ENCODE data around the gene SHBG. TPM values are rescaled to one million over a fixed set of nuclear protein-coding genes. Genes with fewer than 3 reads are reported as not detected.

Gene SHBG
- total RNA-seq, 4 donors from 2014 or later: 0.32 to 0.41 TPM; not detected in 2

DNA sequence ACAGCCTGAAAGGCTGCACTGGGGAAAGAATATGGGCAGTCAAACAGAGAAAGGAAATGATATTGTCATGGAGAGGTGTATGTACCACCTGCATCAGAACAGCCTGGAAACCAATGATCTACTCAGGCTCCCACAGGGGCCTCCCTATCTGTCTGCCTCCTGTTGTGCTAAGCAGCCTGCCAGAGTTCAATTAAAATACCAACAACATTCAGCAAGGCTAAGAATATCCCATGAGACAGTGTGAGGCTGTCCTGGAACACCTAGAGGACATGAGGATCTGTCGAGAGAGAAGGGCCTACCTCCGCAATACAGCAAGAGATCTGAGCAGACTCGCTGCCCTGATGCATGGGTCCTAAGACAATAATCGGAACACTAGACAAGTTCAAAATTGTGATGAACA lies 23.7 kb upstream of the SHBG start:
- H3K36me3 ChIP-seq: peaks cover 0 to 40% (median 16%) of the 10 kb centered on the region in 4 donors
- no peaks in the 10 kb centered on the region for H3K9me3 ChIP-seq
- 93% methylated on average over 4 of the region's 4 CpGs; no CpG with 5 or more reads in 1 of the 2 donors for WGBS, 2 donors (ENCODE audit: low coverage in 1 of 2)
- in situ Hi-C loops (cut with MboI; ENCODE audit: low pct_ligation_motif_present in 1 of 4, low pct_unique_long_range_greater_than_20kb in 1 of 4, low sequenced_read_pairs in 3 of 4) (no loop called here), intact Hi-C loops (cut with DNase I; ENCODE audit: low total_unique reads) (no loop called here)
- no peak overlapping the region for H3K27ac ChIP-seq
- no peak overlapping the region for H3K4me3 ChIP-seq
- H3K4me1 ChIP-seq: peaks cover 0 to 6% (median 0%) of the 10 kb centered on the region in 4 donors
- no peak for DNase-seq
- H3K27me3 ChIP-seq: no peaks in the 10 kb centered on the region
- TF ChIP-seq, protein P1, sequence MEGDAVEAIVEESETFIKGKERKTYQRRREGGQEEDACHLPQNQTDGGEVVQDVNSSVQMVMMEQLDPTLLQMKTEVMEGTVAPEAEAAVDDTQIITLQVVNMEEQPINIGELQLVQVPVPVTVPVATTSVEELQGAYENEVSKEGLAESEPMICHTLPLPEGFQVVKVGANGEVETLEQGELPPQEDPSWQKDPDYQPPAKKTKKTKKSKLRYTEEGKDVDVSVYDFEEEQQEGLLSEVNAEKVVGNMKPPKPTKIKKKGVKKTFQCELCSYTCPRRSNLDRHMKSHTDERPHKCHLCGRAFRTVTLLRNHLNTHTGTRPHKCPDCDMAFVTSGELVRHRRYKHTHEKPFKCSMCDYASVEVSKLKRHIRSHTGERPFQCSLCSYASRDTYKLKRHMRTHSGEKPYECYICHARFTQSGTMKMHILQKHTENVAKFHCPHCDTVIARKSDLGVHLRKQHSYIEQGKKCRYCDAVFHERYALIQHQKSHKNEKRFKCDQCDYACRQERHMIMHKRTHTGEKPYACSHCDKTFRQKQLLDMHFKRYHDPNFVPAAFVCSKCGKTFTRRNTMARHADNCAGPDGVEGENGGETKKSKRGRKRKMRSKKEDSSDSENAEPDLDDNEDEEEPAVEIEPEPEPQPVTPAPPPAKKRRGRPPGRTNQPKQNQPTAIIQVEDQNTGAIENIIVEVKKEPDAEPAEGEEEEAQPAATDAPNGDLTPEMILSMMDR (IDR thresholded peaks at IDR 0.05): no peak
- no peak for TF ChIP-seq POLR2A (IDR thresholded peaks at IDR 0.05)
- TF ChIP-seq EP300 (IDR thresholded peaks at IDR 0.05; ENCODE audit: low read depth): no peak
- no peak for TF ChIP-seq POLR2AphosphoS5 (IDR thresholded peaks at IDR 0.05)

DNA sequence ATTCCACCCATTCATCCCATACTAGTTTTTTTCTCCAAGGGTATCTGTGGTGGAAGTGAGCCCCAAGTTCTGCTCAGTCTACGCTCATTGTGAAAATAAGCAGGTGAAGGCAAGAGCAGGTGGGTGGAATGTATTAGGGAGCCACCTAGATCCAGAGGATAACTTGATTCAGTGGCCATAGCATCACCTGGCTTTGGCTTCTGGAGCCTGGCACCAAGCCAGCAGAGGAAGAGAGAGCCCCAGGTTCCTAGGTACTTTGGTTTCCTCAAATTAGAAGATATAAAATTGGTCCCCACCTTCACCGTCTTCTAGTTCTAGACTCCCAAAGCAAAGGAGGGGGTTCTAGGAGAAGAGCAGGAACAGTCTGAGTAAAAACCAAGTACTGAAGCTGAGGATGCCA lies 19.3 kb upstream of the SHBG start:
- no peak overlapping the region for H3K4me3 ChIP-seq
- in situ Hi-C loops (cut with MboI; ENCODE audit: low pct_ligation_motif_present in 1 of 4, low pct_unique_long_range_greater_than_20kb in 1 of 4, low sequenced_read_pairs in 3 of 4) (no loop called here), intact Hi-C loops (cut with DNase I; ENCODE audit: low total_unique reads) (no loop called here)
- TF ChIP-seq POLR2A (IDR thresholded peaks at IDR 0.05): no peak
- TF ChIP-seq, protein P1 (IDR thresholded peaks at IDR 0.05): no peak
- TF ChIP-seq EP300 (IDR thresholded peaks at IDR 0.05; ENCODE audit: low read depth): no peak
- TF ChIP-seq POLR2AphosphoS5 (IDR thresholded peaks at IDR 0.05): no peak
- 98 to 100% methylated on average over 1 to 2 of the region's 2 CpGs for WGBS, 2 donors (ENCODE audit: low coverage in 1 of 2)
- no peaks in the 10 kb centered on the region for H3K27me3 ChIP-seq
- peaks cover 16 to 32% (median 27%) of the 10 kb centered on the region in 4 donors for H3K4me1 ChIP-seq
- no peaks in the 10 kb centered on the region for H3K9me3 ChIP-seq
- DNase-seq: no peak
- H3K36me3 ChIP-seq: peaks cover 0 to 1% (median 0%) of the 10 kb centered on the region in 4 donors
- no peak overlapping the region for H3K27ac ChIP-seq

DNA sequence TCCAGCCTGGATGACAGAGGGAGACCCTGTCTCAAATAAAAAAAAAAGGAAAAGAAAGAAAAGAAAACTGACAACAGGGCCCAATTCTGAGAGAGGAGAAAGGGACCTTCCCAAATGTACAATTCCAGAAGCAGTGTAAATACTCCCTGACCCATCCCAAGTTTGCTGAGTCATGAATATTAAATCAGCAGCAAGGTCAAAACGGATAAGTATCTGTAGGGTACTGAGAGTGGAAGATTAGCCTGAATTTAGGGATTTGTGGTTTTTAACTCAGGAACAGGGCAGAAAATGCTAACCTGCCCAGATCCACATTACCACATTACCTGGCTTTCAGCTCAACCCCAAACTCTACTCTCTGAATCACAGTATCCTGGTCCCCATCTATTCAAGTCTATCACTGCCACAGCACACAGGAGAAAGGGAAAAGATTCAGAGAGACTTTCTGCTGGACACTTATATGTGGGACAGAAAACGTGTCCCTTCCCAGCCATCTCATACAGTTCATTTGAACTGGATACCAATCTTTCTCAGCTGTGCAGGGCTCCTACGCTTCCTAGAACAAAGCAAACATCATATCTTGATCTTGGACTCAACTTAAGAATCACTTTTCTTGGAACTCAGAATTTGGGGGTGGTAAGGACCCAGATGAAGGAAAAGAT lies 18.2 kb upstream of the SHBG start:
- no peaks in the 10 kb centered on the region for H3K9me3 ChIP-seq
- H3K36me3 ChIP-seq: no peaks in the 10 kb centered on the region
- no peak for DNase-seq
- no peak for TF ChIP-seq POLR2A (IDR thresholded peaks at IDR 0.05)
- TF ChIP-seq, protein P1 (IDR thresholded peaks at IDR 0.05): no peak
- no peak for TF ChIP-seq POLR2AphosphoS5 (IDR thresholded peaks at IDR 0.05)
- no peak for TF ChIP-seq EP300 (IDR thresholded peaks at IDR 0.05; ENCODE audit: low read depth)
- H3K27ac ChIP-seq: no peak overlapping the region
- H3K4me3 ChIP-seq: no peak overlapping the region
- intact Hi-C loops (cut with DNase I; ENCODE audit: low total_unique reads) (no loop called here), in situ Hi-C loops (cut with MboI; ENCODE audit: low pct_ligation_motif_present in 1 of 4, low pct_unique_long_range_greater_than_20kb in 1 of 4, low sequenced_read_pairs in 3 of 4) (no loop called here)
- peaks cover 16 to 34% (median 27%) of the 10 kb centered on the region in 4 donors for H3K4me1 ChIP-seq
- WGBS, 2 donors (ENCODE audit: low coverage in 1 of 2): 75 to 100% methylated on average over 1 to 3 of the region's 3 CpGs
- H3K27me3 ChIP-seq: no peaks in the 10 kb centered on the region

DNA sequence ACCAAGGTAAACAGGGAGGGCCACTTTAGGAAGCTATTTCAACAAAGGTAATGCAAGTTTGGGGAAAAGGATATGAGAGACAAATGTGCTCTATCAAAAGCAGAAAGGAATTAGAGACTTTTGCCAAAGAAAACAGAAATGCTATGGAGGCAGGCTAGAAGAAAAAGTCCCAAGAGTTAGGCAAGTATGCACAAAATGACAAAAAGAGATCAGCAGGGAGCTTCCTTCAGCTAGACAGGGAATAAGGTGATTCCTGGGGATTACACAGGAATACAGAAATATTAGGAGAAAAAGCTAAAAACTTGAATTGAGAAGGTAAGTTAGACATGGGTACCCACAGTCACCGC lies 17.7 kb upstream of the SHBG start:
- no peak overlapping the region for H3K4me3 ChIP-seq
- in situ Hi-C loops (cut with MboI; ENCODE audit: low pct_ligation_motif_present in 1 of 4, low pct_unique_long_range_greater_than_20kb in 1 of 4, low sequenced_read_pairs in 3 of 4): no loop called here
- no peaks in the 10 kb centered on the region for H3K9me3 ChIP-seq
- peaks cover 16 to 34% (median 27%) of the 10 kb centered on the region in 4 donors for H3K4me1 ChIP-seq
- no peak overlapping the region for H3K27ac ChIP-seq
- WGBS, 2 donors (ENCODE audit: low coverage in 1 of 2): 96 to 100% methylated on average over 1 of the region's 1 CpG
- no peaks in the 10 kb centered on the region for H3K36me3 ChIP-seq
- no peak for DNase-seq
- intact Hi-C loops (cut with DNase I; ENCODE audit: low total_unique reads): no loop called here
- H3K27me3 ChIP-seq: no peaks in the 10 kb centered on the region
- TF ChIP-seq, protein P1 (IDR thresholded peaks at IDR 0.05): no peak
- TF ChIP-seq EP300 (IDR thresholded peaks at IDR 0.05; ENCODE audit: low read depth) (no peak), POLR2A (IDR thresholded peaks at IDR 0.05) (no peak), POLR2AphosphoS5 (IDR thresholded peaks at IDR 0.05) (no peak)

All from transverse colon (tissue), 4 donors.